ENCODE results near the gene SLC1A7.
A peak's percentile ranks its signal among the peaks of the same experiment; 100 is the strongest.

The SLC1A7 gene

GRCh38 chr1:53123453-53124140 is 18.8 kb downstream of the SLC1A7 start:
- no peak for DNase-seq (ENCODE audit: low read depth)
- no peak overlapping the region for H3K4me3 ChIP-seq (ENCODE audit: low read depth, low read length)
- no peak for TF ChIP-seq MYC (IDR thresholded peaks at IDR 0.05; ENCODE audit: low read depth, low read length)
- no peak for TF ChIP-seq POLR2A (IDR thresholded peaks at IDR 0.05; ENCODE audit: extremely low read depth, insufficient read length)
- TF ChIP-seq, protein P1, sequence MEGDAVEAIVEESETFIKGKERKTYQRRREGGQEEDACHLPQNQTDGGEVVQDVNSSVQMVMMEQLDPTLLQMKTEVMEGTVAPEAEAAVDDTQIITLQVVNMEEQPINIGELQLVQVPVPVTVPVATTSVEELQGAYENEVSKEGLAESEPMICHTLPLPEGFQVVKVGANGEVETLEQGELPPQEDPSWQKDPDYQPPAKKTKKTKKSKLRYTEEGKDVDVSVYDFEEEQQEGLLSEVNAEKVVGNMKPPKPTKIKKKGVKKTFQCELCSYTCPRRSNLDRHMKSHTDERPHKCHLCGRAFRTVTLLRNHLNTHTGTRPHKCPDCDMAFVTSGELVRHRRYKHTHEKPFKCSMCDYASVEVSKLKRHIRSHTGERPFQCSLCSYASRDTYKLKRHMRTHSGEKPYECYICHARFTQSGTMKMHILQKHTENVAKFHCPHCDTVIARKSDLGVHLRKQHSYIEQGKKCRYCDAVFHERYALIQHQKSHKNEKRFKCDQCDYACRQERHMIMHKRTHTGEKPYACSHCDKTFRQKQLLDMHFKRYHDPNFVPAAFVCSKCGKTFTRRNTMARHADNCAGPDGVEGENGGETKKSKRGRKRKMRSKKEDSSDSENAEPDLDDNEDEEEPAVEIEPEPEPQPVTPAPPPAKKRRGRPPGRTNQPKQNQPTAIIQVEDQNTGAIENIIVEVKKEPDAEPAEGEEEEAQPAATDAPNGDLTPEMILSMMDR (IDR thresholded peaks at IDR 0.05; ENCODE audit: low read depth, low read length), result no peak
- TF ChIP-seq, protein P2, sequence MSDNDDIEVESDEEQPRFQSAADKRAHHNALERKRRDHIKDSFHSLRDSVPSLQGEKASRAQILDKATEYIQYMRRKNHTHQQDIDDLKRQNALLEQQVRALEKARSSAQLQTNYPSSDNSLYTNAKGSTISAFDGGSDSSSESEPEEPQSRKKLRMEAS (IDR thresholded peaks at IDR 0.05; ENCODE audit: low read depth, low read length), result no peak

GRCh38 chr1:53122961-53123413 is 19.5 kb downstream of the SLC1A7 start:
- TF ChIP-seq, protein P2 (IDR thresholded peaks at IDR 0.05; ENCODE audit: low read depth, low read length), result no peak
- no peak for TF ChIP-seq MYC (IDR thresholded peaks at IDR 0.05; ENCODE audit: low read depth, low read length)
- TF ChIP-seq, protein P1 (IDR thresholded peaks at IDR 0.05; ENCODE audit: low read depth, low read length), result no peak
- TF ChIP-seq POLR2A (IDR thresholded peaks at IDR 0.05; ENCODE audit: extremely low read depth, insufficient read length), result no peak
- DNase-seq (ENCODE audit: low read depth), result no peak

DNA sequence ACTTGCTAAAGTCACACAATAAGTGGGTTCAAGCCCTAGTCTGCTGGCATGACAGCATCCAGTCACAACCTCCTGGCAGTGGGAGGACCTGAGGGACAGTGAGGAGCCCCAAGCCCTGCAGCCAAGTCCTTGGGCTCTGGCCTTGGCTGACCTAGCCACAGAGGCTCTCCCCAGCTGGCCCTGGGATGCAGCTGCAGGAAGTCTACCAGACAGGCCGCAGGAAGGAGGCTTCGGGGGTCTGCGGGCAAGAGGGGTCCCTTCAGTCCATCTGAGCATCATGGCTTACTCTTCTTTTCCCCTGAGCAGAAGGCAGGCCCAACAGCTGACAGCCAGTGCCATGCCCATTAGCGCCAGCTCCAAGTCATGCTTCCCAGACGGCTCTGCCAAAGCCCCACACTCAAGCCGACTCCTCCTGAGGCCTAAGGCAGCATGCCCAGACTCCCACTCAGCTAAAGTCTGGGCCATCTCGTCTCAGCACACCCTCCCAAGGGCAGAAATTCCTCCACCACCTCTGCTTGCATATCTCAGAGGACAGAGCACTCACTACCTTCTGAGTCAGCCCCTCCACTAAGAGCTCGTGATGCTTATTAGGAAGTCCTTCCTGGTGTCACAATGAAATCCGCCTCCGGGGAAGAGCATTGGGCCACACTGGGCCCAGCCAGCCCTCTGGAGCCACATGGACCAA is 20.1 kb downstream of the SLC1A7 start:
- no peak overlapping the region for H3K4me3 ChIP-seq (ENCODE audit: low read depth, low read length)
- DNase-seq (ENCODE audit: low read depth), result no peak
- TF ChIP-seq MYC (IDR thresholded peaks at IDR 0.05; ENCODE audit: low read depth, low read length), result no peak
- TF ChIP-seq, protein P1 (IDR thresholded peaks at IDR 0.05; ENCODE audit: low read depth, low read length), result no peak
- TF ChIP-seq, protein P2 (IDR thresholded peaks at IDR 0.05; ENCODE audit: low read depth, low read length), result no peak
- TF ChIP-seq POLR2A (IDR thresholded peaks at IDR 0.05; ENCODE audit: extremely low read depth, insufficient read length), result no peak

More at GRCh38 chr1:53122961-53123413, 19.5 kb downstream of the SLC1A7 start:
- no peak overlapping the region for H3K4me3 ChIP-seq (ENCODE audit: low read depth, low read length)

DNA sequence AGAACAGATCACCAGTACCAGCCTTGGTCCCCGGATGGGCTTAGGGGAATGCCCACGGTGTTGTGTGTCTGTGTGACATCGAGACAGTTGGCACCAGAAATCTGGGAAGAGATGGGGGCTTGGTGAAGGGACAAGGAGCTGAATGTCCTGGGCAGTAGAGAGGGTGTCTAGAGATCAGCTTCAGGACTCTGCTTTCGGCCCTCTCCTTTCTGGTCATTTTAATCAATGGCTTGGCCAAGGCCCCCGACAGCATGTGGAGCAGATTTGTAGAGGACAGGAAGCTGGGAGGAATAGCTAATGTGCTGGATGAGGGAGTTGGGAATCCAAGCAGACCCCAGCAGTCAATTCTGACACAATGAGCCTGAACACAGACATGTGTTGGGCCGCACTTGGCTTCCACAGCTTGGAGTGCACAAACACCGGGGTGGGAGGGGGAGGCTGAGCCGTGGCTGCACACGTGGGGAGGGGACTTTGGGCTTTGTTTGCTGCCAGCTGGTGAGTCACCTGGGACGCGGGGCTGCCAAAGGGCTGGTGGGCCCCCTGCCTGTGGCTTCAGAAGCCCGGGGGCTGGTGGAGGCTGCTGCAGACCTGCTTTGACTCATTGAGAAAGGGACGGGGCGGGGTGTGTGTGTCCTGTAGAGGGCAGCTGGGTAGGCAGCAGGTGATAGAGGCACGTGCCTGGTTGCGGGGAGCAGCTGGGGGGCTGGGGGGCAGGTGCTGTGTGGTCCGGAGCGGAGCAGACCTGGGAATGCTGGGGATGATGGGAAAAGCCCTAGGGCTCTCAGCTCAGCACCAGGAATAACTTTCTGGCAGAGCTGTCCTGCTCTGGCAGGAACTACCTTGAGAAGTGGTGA is 20.9 kb downstream of the SLC1A7 start:
- no peak overlapping the region for H3K4me3 ChIP-seq (ENCODE audit: low read depth, low read length)
- peak; percentile 28 for DNase-seq (ENCODE audit: low read depth)
- TF ChIP-seq, protein P1 (IDR thresholded peaks at IDR 0.05; ENCODE audit: low read depth, low read length), result no peak
- no peak for TF ChIP-seq POLR2A (IDR thresholded peaks at IDR 0.05; ENCODE audit: extremely low read depth, insufficient read length)
- TF ChIP-seq, protein P2 (IDR thresholded peaks at IDR 0.05; ENCODE audit: low read depth, low read length), result no peak
- TF ChIP-seq MYC (IDR thresholded peaks at IDR 0.05; ENCODE audit: low read depth, low read length), result no peak

DNA sequence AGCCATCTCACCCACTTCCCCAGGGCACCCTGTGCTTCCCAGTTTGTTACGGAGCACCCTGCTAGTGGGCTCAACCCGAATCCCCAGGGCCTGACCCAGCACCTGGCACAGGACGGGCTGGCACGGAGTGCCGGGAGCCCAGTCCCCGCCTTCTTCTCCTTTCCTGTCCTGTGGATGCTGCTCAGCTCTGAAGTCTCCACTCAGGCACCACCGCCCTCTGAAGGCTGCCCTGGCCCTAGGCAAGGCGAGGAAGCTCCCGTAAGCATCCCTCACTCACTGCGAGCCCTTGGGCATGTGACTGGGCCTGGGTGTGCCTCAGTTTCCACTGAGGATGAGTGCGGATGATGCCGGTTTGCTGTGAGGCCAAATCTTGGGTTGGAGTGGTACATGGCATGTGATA is 21.8 kb downstream of the SLC1A7 start:
- no peak for TF ChIP-seq MYC (IDR thresholded peaks at IDR 0.05; ENCODE audit: low read depth, low read length)
- TF ChIP-seq, protein P1 (IDR thresholded peaks at IDR 0.05; ENCODE audit: low read depth, low read length), result no peak
- DNase-seq (ENCODE audit: low read depth), result no peak
- H3K4me3 ChIP-seq (ENCODE audit: low read depth, low read length), result no peak overlapping the region

All from NB4 (cell line).